GM19238 (cell line): Measurements from ENCODE around the gene SUCLA2.

Experiments
- DNase-seq: peaks from one replicate; pipeline ENCODE4 v3.0.0; 2011; ENCODE audit warnings: low spot score; ENCODE audit not compliant: insufficient read length

SUCLA2 gene

GRCh38 chr13:47903836-47904235 is 97.2 kb downstream of the SUCLA2 start:
- no peak for DNase-seq

GRCh38 chr13:47901441-47901840 is 99.6 kb downstream of the SUCLA2 start:
- DNase-seq = no peak

- DNase-seq = no peak
Measured at GRCh38 chr13:47898080-47898479, 103.0 kb downstream of the SUCLA2 start.

- DNase-seq = no peak
Measured at GRCh38 chr13:47897411-47898050, 103.5 kb downstream of the SUCLA2 start.

- DNase-seq = no peak
Measured at GRCh38 chr13:47896546-47896945, 104.5 kb downstream of the SUCLA2 start.

GRCh38 chr13:47896111-47896510 is 105.0 kb downstream of the SUCLA2 start:
- DNase-seq = no peak

DNA sequence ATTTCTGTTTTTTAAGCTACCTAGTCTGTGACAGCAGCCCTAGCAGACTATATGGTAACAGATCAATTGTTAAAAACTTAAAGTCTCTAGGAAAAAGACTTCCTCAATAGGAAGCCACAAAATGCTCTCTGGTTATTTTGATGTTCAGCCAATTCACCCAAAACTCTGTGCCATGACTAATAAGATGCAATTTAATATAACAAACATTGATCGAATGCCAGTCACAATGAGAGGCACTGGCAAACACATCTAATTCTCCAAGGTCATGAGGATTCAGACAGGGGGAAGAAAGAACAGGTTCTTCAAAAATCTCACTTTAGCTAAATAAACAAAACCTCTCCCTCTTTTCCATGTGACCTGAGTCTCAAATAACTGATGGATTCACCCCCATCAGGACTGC is 107.5 kb downstream of the SUCLA2 start:
- no peak for DNase-seq
